GM21515 (cell line): ENCODE data around the gene ATP9B.
A peak's percentile ranks its signal among the peaks of the same experiment; 100 is the strongest.
"Not testable (repeated sequence)": the region's sequence is repeated elsewhere in the genome, so short reads cannot be mapped to it uniquely, and the experiment has no call there.

ENCODE experiments used
- ATAC-seq: cut with Tn5 transposase; IDR thresholded peaks from one replicate; pipeline ENCODE4 v1.9.1; 2021; ENCODE audit not compliant: unreplicated experiment

Gene ATP9B

GRCh38 chr18:79353267-79353666 lies 284.1 kb downstream of the ATP9B start:
- no peak for ATAC-seq

GRCh38 chr18:79354350-79354749 lies 285.2 kb downstream of the ATP9B start:
- ATAC-seq, result no peak

- peak; percentile 44 for ATAC-seq
Measured at GRCh38 chr18:79355433-79356335, 286.5 kb downstream of the ATP9B start.

GRCh38 chr18:79356435-79356834 lies 287.2 kb downstream of the ATP9B start:
- peak; percentile 93 for ATAC-seq

GRCh38 chr18:79360933-79361332 lies 291.7 kb downstream of the ATP9B start:
- ATAC-seq, result no peak

GRCh38 chr18:79361766-79362522 lies 292.8 kb downstream of the ATP9B start:
- no peak for ATAC-seq

- no peak for ATAC-seq
Measured at GRCh38 chr18:79365701-79366100, 296.5 kb downstream of the ATP9B start.

- ATAC-seq, result no peak
Measured at GRCh38 chr18:79366177-79367094, 297.2 kb downstream of the ATP9B start.

- no peak for ATAC-seq
Measured at GRCh38 chr18:79367480-79367879, 298.3 kb downstream of the ATP9B start.

GRCh38 chr18:79367989-79368388 lies 298.8 kb downstream of the ATP9B start:
- no peak for ATAC-seq

GRCh38 chr18:79368681-79369080 lies 299.5 kb downstream of the ATP9B start:
- no peak for ATAC-seq

- ATAC-seq, result no peak
Measured at GRCh38 chr18:79371561-79372121, 302.4 kb downstream of the ATP9B start.

GRCh38 chr18:79372461-79372860 lies 303.3 kb downstream of the ATP9B start:
- ATAC-seq, result no peak

- ATAC-seq, result no peak
Measured at GRCh38 chr18:79372991-79373390, 303.8 kb downstream of the ATP9B start.

- no peak for ATAC-seq
Measured at GRCh38 chr18:79373736-79374135, 304.5 kb downstream of the ATP9B start.

- peak; percentile 85 for ATAC-seq
Measured at GRCh38 chr18:79374408-79375171, 305.4 kb downstream of the ATP9B start.

GRCh38 chr18:79375441-79376154 lies 306.4 kb downstream of the ATP9B start:
- ATAC-seq, result no peak

- ATAC-seq, result not testable (repeated sequence)
Measured at GRCh38 chr18:79376661-79377060, 307.5 kb downstream of the ATP9B start.

GRCh38 chr18:79377187-79377891 lies 308.1 kb downstream of the ATP9B start:
- ATAC-seq, result no peak
